DOHH2 (cell line): ENCODE data around the gene ANAPC16.
A peak's percentile ranks its signal among the peaks of the same experiment; 100 is the strongest.

Experiments
- H3F3A ChIP-seq: fragments of 200-600 bp; sonication (generic), shearing (Covaris generic); 2 replicates; pipeline ENCODE4 v1.6.0; 2016; ENCODE audit warnings: antibody characterized with exemption, mild to moderate bottlenecking; ENCODE audit not compliant: control insufficient read depth, insufficient read depth
- H3K27ac ChIP-seq: fragments of 200-600 bp; sonication (generic); 2 replicates; pipeline ENCODE4 v1.5.1; 2014; ENCODE audit warnings: low read depth, mild to moderate bottlenecking, low read length, moderate library complexity
- H3K27me3 ChIP-seq: fragments of 200-600 bp; sonication (generic); 2 replicates; pipeline ENCODE4 v1.6.1; 2014; ENCODE audit warnings: mild to moderate bottlenecking, low read length, mixed read lengths; ENCODE audit not compliant: control insufficient read depth
- H3K36me3 ChIP-seq: fragments of 200-600 bp; sonication (generic); 2 replicates; pipeline ENCODE4 v1.6.1; 2014; ENCODE audit warnings: mild to moderate bottlenecking, low read length, moderate library complexity, mixed read lengths; ENCODE audit not compliant: control insufficient read depth
- H3K4me1 ChIP-seq: fragments of 200-600 bp; sonication (generic); 2 replicates; pipeline ENCODE4 v1.6.1; 2014; ENCODE audit warnings: mild to moderate bottlenecking, low read length, mixed read lengths; ENCODE audit not compliant: control insufficient read depth
- H3K4me2 ChIP-seq: fragments of 200-600 bp; sonication (generic); 2 replicates; pipeline ENCODE4 v1.6.0; 2014; ENCODE audit warnings: mild to moderate bottlenecking, low read length, moderate library complexity
- H3K4me3 ChIP-seq: fragments of 200-600 bp; sonication (generic); 2 replicates; pipeline ENCODE4 v1.5.1; 2014; ENCODE audit warnings: mild to moderate bottlenecking, low read length, mixed read lengths
- H3K79me2 ChIP-seq: fragments of 200-600 bp; sonication (generic); 2 replicates; pipeline ENCODE4 v1.6.1; 2014; ENCODE audit warnings: mild to moderate bottlenecking, low read length, mixed read lengths; ENCODE audit not compliant: control insufficient read depth
- H3K9me2 ChIP-seq: fragments of 200-600 bp; sonication (generic); replicated peaks from 2 replicates; pipeline ENCODE4 v1.6.1; 2014; ENCODE audit warnings: mild to moderate bottlenecking, low read length, mixed read lengths; ENCODE audit not compliant: control insufficient read depth
- H3K9me3 ChIP-seq: fragments of 200-600 bp; sonication (generic); 2 replicates; pipeline ENCODE4 v1.6.1; 2014; ENCODE audit warnings: antibody characterized with exemption, low read length, mixed read lengths; ENCODE audit not compliant: control insufficient read depth, insufficient read depth
- H4K20me1 ChIP-seq: fragments of 200-600 bp; sonication (generic); 2 replicates; pipeline ENCODE4 v1.6.0; 2014; ENCODE audit warnings: low read depth, mild to moderate bottlenecking, antibody characterized with exemption, low read length, moderate library complexity; ENCODE audit not compliant: control insufficient read depth, insufficient read depth
- CTCF ChIP-seq: fragments of 200-600 bp; sonication (generic); IDR thresholded peaks from one replicate; pipeline ENCODE4 v1.5.1; 2014; ENCODE audit warnings: antibody characterized with exemption, mild to moderate bottlenecking, low read depth, low read length; ENCODE audit not compliant: poor library complexity, severe bottlenecking
- EZH2phosphoT487 ChIP-seq: fragments of 200-600 bp; sonication (generic); IDR thresholded peaks from 2 replicates; pipeline ENCODE4 v1.6.1; 2017; ENCODE audit warnings: borderline replicate concordance, mild to moderate bottlenecking, antibody characterized with exemption, low read length, moderate library complexity, mixed read lengths

ANAPC16 gene

DNA sequence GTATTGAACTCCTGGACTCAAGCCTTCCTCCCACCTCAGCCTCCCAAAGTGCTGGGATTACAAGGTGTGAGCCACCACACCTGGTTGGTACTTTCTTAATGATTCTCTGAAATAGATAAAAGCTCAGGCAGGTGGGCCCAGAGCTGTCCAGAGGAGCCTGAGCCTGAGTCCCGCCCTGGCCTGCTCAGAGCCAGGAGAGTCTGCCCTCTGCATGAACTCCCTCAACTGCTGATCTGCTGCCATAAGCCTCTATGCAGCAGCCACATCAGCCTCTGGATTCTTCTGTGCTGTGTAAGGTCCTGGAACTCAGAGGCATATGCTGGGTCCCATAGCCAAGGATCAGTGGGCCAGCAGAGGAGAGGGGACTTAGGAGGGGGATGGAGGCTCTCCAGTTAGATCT, 34.9 kb downstream of the ANAPC16 start:
- peak overlapping the region; percentile 10; the same call in 1 of the 2 replicates for H3K4me2 ChIP-seq
- TF ChIP-seq EZH2phosphoT487 (no peak), CTCF (no peak)

GRCh38 chr10:72251635-72252034, 35.8 kb downstream of the ANAPC16 start:
- Histone ChIP-seq H3K27ac (no peak overlapping the region), H3K4me3 (no peak overlapping the region), H3F3A (peaks cover 28% of the 10 kb centered on the region), H3K4me2 (no peak overlapping the region), H3K79me2 (no peaks in the 10 kb centered on the region), H3K27me3 (no peaks in the 10 kb centered on the region), H3K9me3 (no peaks in the 10 kb centered on the region), H3K36me3 (no peaks in the 10 kb centered on the region), H3K9me2 (no peaks in the 10 kb centered on the region), H3K4me1 (peaks cover 71% of the 10 kb centered on the region), H4K20me1 (no peaks in the 10 kb centered on the region)
- TF ChIP-seq CTCF, result no peak
- no peak for TF ChIP-seq EZH2phosphoT487

More for the DNA sequence above, 34.9 kb downstream of the ANAPC16 start:
- Histone ChIP-seq H3K9me3 (no peaks in the 10 kb centered on the region), H3K4me1 (peaks cover 71% of the 10 kb centered on the region), H3K27ac (no peak overlapping the region), H3K4me3 (no peak overlapping the region), H3K9me2 (no peaks in the 10 kb centered on the region), H4K20me1 (no peaks in the 10 kb centered on the region), H3K79me2 (no peaks in the 10 kb centered on the region), H3K36me3 (no peaks in the 10 kb centered on the region), H3K27me3 (no peaks in the 10 kb centered on the region), H3F3A (peaks cover 25% of the 10 kb centered on the region)

DNA sequence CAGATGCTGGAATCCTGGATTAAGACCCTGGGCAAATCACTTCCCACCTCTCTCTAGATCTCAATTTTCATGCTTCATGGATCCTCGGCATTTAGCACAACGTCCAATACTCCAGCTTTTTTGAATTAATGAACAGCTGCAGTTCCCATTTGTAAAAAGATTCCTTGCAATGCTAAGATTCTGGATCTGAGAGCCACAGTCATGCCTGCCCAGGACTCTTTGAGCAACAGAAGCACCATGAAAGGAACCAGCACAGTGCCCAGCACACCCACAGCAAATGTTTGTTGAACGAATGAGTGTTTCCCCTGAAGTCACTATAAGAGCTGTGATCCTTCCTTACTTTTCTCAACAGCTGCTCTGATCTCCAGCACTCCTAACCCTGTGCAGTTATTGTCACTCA, 37.2 kb downstream of the ANAPC16 start:
- no peaks in the 10 kb centered on the region for H3K79me2 ChIP-seq
- no peaks in the 10 kb centered on the region for H3K9me3 ChIP-seq
- H3K4me2 ChIP-seq, result no peak overlapping the region
- no peaks in the 10 kb centered on the region for H3K9me2 ChIP-seq
- peaks cover 25% of the 10 kb centered on the region for H3F3A ChIP-seq
- H3K36me3 ChIP-seq, result no peaks in the 10 kb centered on the region
- no peaks in the 10 kb centered on the region for H4K20me1 ChIP-seq
- no peak for TF ChIP-seq CTCF
- no peak for TF ChIP-seq EZH2phosphoT487
- H3K4me3 ChIP-seq, result no peak overlapping the region
- H3K27me3 ChIP-seq, result no peaks in the 10 kb centered on the region
- no peak overlapping the region for H3K27ac ChIP-seq
- peaks cover 72% of the 10 kb centered on the region for H3K4me1 ChIP-seq
